GM12878 (cell line): ENCODE results near the gene PDLIM5. TPM values are rescaled to one million over a fixed set of nuclear protein-coding genes. Genes with fewer than 3 reads are reported as not detected.

Source experiments
- ATAC-seq: fragments of 200-7000 bp; cut with Tn5 transposase; 3 replicates; pipeline ENCODE4 v1.9.1; 2020; ENCODE audit warnings: mild to moderate bottlenecking, moderate library complexity
- BruUV-seq: library from RNA; stranded (reverse); fragments of 400-500 nt; replicated peaks from 2 replicates; lab custom pipeline; 2021; lab: Mats Ljungman, UMichigan
- CTCF ChIA-PET: fragments of 300-600 bp; sonication (Branson Sonifier 250); formaldehyde crosslinking; extraction: SDS; loops from one replicate; lab custom pipeline; 2021; ENCODE audit warnings: inconsistent platforms; lab: Yijun Ruan, JAX
- POLR2A ChIA-PET: fragments of 350-600 bp; formaldehyde crosslinking; extraction: SDS; loops from one replicate; lab custom pipeline; 2021; ENCODE audit warnings: inconsistent platforms; lab: Charles Lee
- RAD21 ChIA-PET: fragments of 300-600 bp; sonication (Branson Sonifier 250); formaldehyde crosslinking; loops from one replicate; lab custom pipeline; 2023; ENCODE audit warnings: antibody characterized with exemption; ENCODE audit not compliant: unreplicated experiment; lab: Charles Lee
- SMC1A ChIA-PET: fragments of 300-600 bp; sonication (Branson Sonifier 250); formaldehyde crosslinking; loops from one replicate; lab custom pipeline; 2023; ENCODE audit not compliant: unreplicated experiment, uncharacterized antibody; lab: Charles Lee
- DNase-seq: peaks from one replicate; pipeline ENCODE4 v3.0.0-alpha.2; 2011; ENCODE audit warnings: low read depth, low spot score
- FAIRE-seq: peaks from 3 replicates; lab custom pipeline; 2011; peaks lifted over from hg19 to GRCh38; lab: Jason Lieb, UNC
- H2AFZ ChIP-seq: 2 replicates; pipeline ENCODE4 v1.6.0; 2011; ENCODE audit warnings: low read depth, low read length, control low read depth; ENCODE audit not compliant: control insufficient read depth
- H3K27ac ChIP-seq: 2 replicates; pipeline ENCODE4 v1.5.1; 2011; ENCODE audit warnings: control low read depth; ENCODE audit not compliant: control insufficient read depth, insufficient read depth
- H3K27me3 ChIP-seq, 2 experiments: replicated peaks in 1 of 2; 2 replicates each; pipeline versions ENCODE4 v1.6.0 to v1.6.1; 2011; ENCODE audit warnings: low read length in 1 of 2; ENCODE audit not compliant: control insufficient read depth in 2 of 2, insufficient read depth in 2 of 2
- H3K36me3 ChIP-seq, 2 experiments: 2 replicates each; pipeline ENCODE4 v1.5.1; 2011; ENCODE audit warnings: low read length in 1 of 2; ENCODE audit not compliant: control insufficient read depth in 2 of 2, insufficient read depth in 2 of 2
- H3K4me1 ChIP-seq: 2 replicates; pipeline ENCODE4 v1.6.1; 2011; ENCODE audit warnings: mild to moderate bottlenecking, low read length, moderate library complexity, mixed read lengths; ENCODE audit not compliant: control insufficient read depth, insufficient read depth
- H3K4me2 ChIP-seq: 2 replicates; pipeline ENCODE4 v1.6.0; 2011; ENCODE audit warnings: control low read depth; ENCODE audit not compliant: control insufficient read depth, insufficient read depth
- H3K4me3 ChIP-seq: fragments of 200-600 bp; sonication (generic); 2 replicates; pipeline ENCODE4 v1.5.1; 2016
- H3K79me2 ChIP-seq: 2 replicates; pipeline ENCODE4 v1.6.0; 2011; ENCODE audit warnings: low read length; ENCODE audit not compliant: control insufficient read depth, insufficient read depth
- H3K9ac ChIP-seq: 2 replicates; pipeline ENCODE4 v1.8.0; 2011; ENCODE audit warnings: low read length, control low read depth, mixed read lengths; ENCODE audit not compliant: control insufficient read depth, insufficient read depth
- H3K9me3 ChIP-seq: replicated peaks from 3 replicates; pipeline ENCODE4 v1.5.1; 2011; ENCODE audit warnings: mild to moderate bottlenecking, low read length; ENCODE audit not compliant: control insufficient read depth, insufficient read depth
- H4K20me1 ChIP-seq: 2 replicates; pipeline ENCODE4 v1.6.0; 2011; ENCODE audit not compliant: control insufficient read depth, insufficient read depth
- BRCA1 ChIP-seq: IDR thresholded peaks from 2 replicates; pipeline ENCODE4 v1.6.1; 2011; ENCODE audit warnings: low read depth, low read length, improper control_type of control experiment
- CUX1 ChIP-seq: IDR thresholded peaks from 2 replicates; pipeline ENCODE4 v1.6.1; 2012; ENCODE audit warnings: improper control_type of control experiment, low read depth, low read length; ENCODE audit not compliant: insufficient replicate concordance
- HCFC1 ChIP-seq: fragments of 150-350 bp; IDR thresholded peaks from 2 replicates; pipeline ENCODE4 v1.6.1; 2014; ENCODE audit warnings: low read length
- NKRF ChIP-seq: fragments of 450-650 bp; conservative IDR thresholded peaks from 2 replicates; pipeline ENCODE4 v1.6.1; 2017; ENCODE audit warnings: mild to moderate bottlenecking, moderate library complexity
- PKNOX1 ChIP-seq: fragments of 450-650 bp; IDR thresholded peaks from 2 replicates; pipeline ENCODE4 v1.6.1; 2016; ENCODE audit warnings: mild to moderate bottlenecking
- RAD21 ChIP-seq: IDR thresholded peaks from 2 replicates; pipeline ENCODE4 v1.6.1; 2011; ENCODE audit warnings: mild to moderate bottlenecking, low read depth, low read length, moderate library complexity; ENCODE audit not compliant: insufficient read depth
- RCOR1 ChIP-seq: conservative IDR thresholded peaks from 2 replicates; pipeline ENCODE4 v1.6.1; 2012; ENCODE audit warnings: low read depth, low read length, improper control_type of control experiment
- RELA ChIP-seq: fragments of 450-650 bp; IDR thresholded peaks from 2 replicates; pipeline ENCODE4 v1.8.0; 2014; ENCODE audit warnings: borderline replicate concordance; ENCODE audit not compliant: partially characterized antibody
- TBL1XR1 ChIP-seq: IDR thresholded peaks from 2 replicates; pipeline ENCODE4 v1.6.1; 2012; ENCODE audit warnings: low read depth, low read length, improper control_type of control experiment
- TCF12 ChIP-seq: IDR thresholded peaks from 2 replicates; pipeline ENCODE4 v1.6.1; 2011; ENCODE audit warnings: low read depth, mild to moderate bottlenecking, low read length
- ZZZ3 ChIP-seq: IDR thresholded peaks from 2 replicates; pipeline ENCODE4 v1.6.1; 2011; ENCODE audit warnings: low read depth; ENCODE audit not compliant: control insufficient read depth, insufficient read length
- WGBS: methylation state at CpG from one replicate; pipeline ENCODE4 v1.1.6; 2016; ENCODE audit warnings: low lambda C conversion rate; ENCODE audit not compliant: insufficient replicate concordance, insufficient coverage; ENCODE audit errors: missing lambda C conversion rate; 5-methylcytosine and 5-hydroxymethylcytosine counted together
- in situ Hi-C: fragments of 300-500 bp; cut with MboI; formaldehyde crosslinking; loops from 9 replicates; pipeline ENCODE4 v1.14.3; 2018; ENCODE audit warnings: mixed read lengths
- intact Hi-C: fragments of 100-400 bp; cut with micrococcal nuclease; formaldehyde crosslinking; loops from one replicate; pipeline ENCODE4 v1.14.2; 2022; ENCODE audit not compliant: unreplicated experiment
- polyA plus RNA-seq, 11 experiments: library from polyadenylated mRNA; depleted of rRNA in 4 of 11; unstranded in 6 of 11; stranded (reverse) in 5 of 11; fragments of >200 nt; fragmentation: Nextera tagmentation in 4 of 11; fragmentation: Illumina TruSeq in 1 of 11; extraction: Ambion mirVana in 4 of 11; extraction: Trizol in 1 of 11; gene quantifications; 1 replicate in 1 of 11; 2 replicates in 10 of 11; pipeline versions ENCODE4 v1.2.1 to v1.2.3, GENCODE V29; 2011 to 2016; ENCODE audit warnings: inconsistent platforms in 2 of 11, missing spikeins in 2 of 11, low read depth in 1 of 11
- total RNA-seq, 4 experiments: library from RNA; depleted of rRNA in 3 of 4; stranded (reverse); fragments of >200 nt in 3 of 4; fragmentation: Illumina TruSeq in 1 of 4; extraction: Trizol in 1 of 4; gene quantifications; 2 replicates each; pipeline versions ENCODE4 v1.2.1 to v1.2.3, GENCODE V29; 2013 to 2021

PDLIM5 gene
- total and polyA plus RNA-seq, 10 of the 15 experiments (the other 5 are each of a cell fraction or from before 2014, with no cell fraction given), result 10.0 to 52.9 (median 20.7) TPM

- no peak for TF ChIP-seq BRCA1
Observed at GRCh38 chr4:94536649-94537469, 85.1 kb downstream of the PDLIM5 start (continued).

GRCh38 chr4:94537921-94538628 lies 86.3 kb downstream of the PDLIM5 start:
- SMC1A ChIA-PET, result interaction anchor here (1.1 to 2.8 kb wide), 5 partner anchors 11 to 61 kb away, joined by 3 to 10 read pairs (median 3); no protein-coding TSS in a partner anchor
- DNase-seq (no peak), FAIRE-seq (no peak), ATAC-seq (no peak)
- Histone ChIP-seq H2AFZ (no peak overlapping the region), H3K4me3 (no peak overlapping the region), H3K9me3 (no peaks in the 10 kb centered on the region), H3K4me2 (no peak overlapping the region), H3K27ac (no peak overlapping the region), H3K4me1 (peaks cover 15% of the 10 kb centered on the region), H3K79me2 (peaks cover 1% of the 10 kb centered on the region), H3K9ac (no peak overlapping the region), H3K36me3 (no peaks in the 10 kb centered on the region), H4K20me1 (no peaks in the 10 kb centered on the region), H3K27me3 (no peaks in the 10 kb centered on the region)
- in situ Hi-C loops, result no loop called here
- intact Hi-C loops, result loop anchor here (5.0 kb wide), 1 partner anchor 86 kb away; the partner anchor contains the start of gene PDLIM5
- no TSS peak for BruUV-seq
- RAD21 ChIA-PET, result no interaction called here
- WGBS, result 99% methylated on average over 3 of the region's 3 CpGs
- POLR2A ChIA-PET, result interaction anchor here (1.4 kb wide), 1 partner anchor 23 kb away, joined by 3 read pairs; no protein-coding TSS in a partner anchor
- CTCF ChIA-PET, result no interaction called here
- TF ChIP-seq TBL1XR1 (no peak), PKNOX1 (no peak), RELA (no peak), ZZZ3 (no peak), RAD21 (no peak), NKRF (no peak), TCF12 (no peak), HCFC1 (no peak), RCOR1 (no peak), CUX1 (no peak)
